ENCODE measurements around the gene CCK.
"Not testable (repeated sequence)": the region's sequence is repeated elsewhere in the genome, so short reads cannot be mapped to it uniquely, and the experiment has no call there.

CCK gene

GRCh38 chr3:42266085-42266484 lies at the start of gene CCK:
Gene CCK, minus strand, starts transcription at chr3:42266185. Its CDS starts 2,555 bp downstream, at chr3:42263630.
- in situ Hi-C loops (cut with HindIII; ENCODE audit: low sequenced_read_pairs), result no loop called here

- in situ Hi-C loops (cut with HindIII; ENCODE audit: low sequenced_read_pairs), result no loop called here
These were observed 48.4 kb upstream of the CCK start for GRCh38 chr3:42314411-42314810.

- in situ Hi-C loops (cut with HindIII; ENCODE audit: low sequenced_read_pairs), result no loop called here
These were observed 42.7 kb upstream of the CCK start for GRCh38 chr3:42308651-42309050.

GRCh38 chr3:42306499-42306898 lies 40.5 kb upstream of the CCK start:
- in situ Hi-C loops (cut with HindIII; ENCODE audit: low sequenced_read_pairs), result no loop called here

- in situ Hi-C loops (cut with HindIII; ENCODE audit: low sequenced_read_pairs), result no loop called here
These were observed 37.1 kb upstream of the CCK start for GRCh38 chr3:42302924-42303634.

GRCh38 chr3:42301446-42302175 lies 35.6 kb upstream of the CCK start:
- in situ Hi-C loops (cut with HindIII; ENCODE audit: low sequenced_read_pairs), result no loop called here

GRCh38 chr3:42300778-42301177 lies 34.8 kb upstream of the CCK start:
- in situ Hi-C loops (cut with HindIII; ENCODE audit: low sequenced_read_pairs), result no loop called here

GRCh38 chr3:42300013-42300412 lies 34.0 kb upstream of the CCK start:
- in situ Hi-C loops (cut with HindIII; ENCODE audit: low sequenced_read_pairs), result no loop called here

GRCh38 chr3:42298259-42298658 lies 32.3 kb upstream of the CCK start:
- in situ Hi-C loops (cut with HindIII; ENCODE audit: low sequenced_read_pairs), result no loop called here

GRCh38 chr3:42292009-42292408 lies 26.0 kb upstream of the CCK start:
- in situ Hi-C loops (cut with HindIII; ENCODE audit: low sequenced_read_pairs), result no loop called here

- in situ Hi-C loops (cut with HindIII; ENCODE audit: low sequenced_read_pairs), result no loop called here
These were observed 25.2 kb upstream of the CCK start for GRCh38 chr3:42290966-42291714.

- in situ Hi-C loops (cut with HindIII; ENCODE audit: low sequenced_read_pairs), result no loop called here
These were observed 23.0 kb upstream of the CCK start for GRCh38 chr3:42289026-42289425.

- in situ Hi-C loops (cut with HindIII; ENCODE audit: low sequenced_read_pairs), result no loop called here
These were observed 22.4 kb upstream of the CCK start for GRCh38 chr3:42288385-42288784.

- in situ Hi-C loops (cut with HindIII; ENCODE audit: low sequenced_read_pairs), result not testable (repeated sequence)
These were observed 21.4 kb upstream of the CCK start for GRCh38 chr3:42287423-42287822.

- in situ Hi-C loops (cut with HindIII; ENCODE audit: low sequenced_read_pairs), result loop anchor here (10.0 kb wide), 1 partner anchor 147 kb away; no protein-coding TSS in a partner anchor
These were observed 11.7 kb upstream of the CCK start for GRCh38 chr3:42277676-42278075.

- in situ Hi-C loops (cut with HindIII; ENCODE audit: low sequenced_read_pairs), result loop anchor here (10.0 kb wide), 1 partner anchor 148 kb away; no protein-coding TSS in a partner anchor
These were observed 10.5 kb upstream of the CCK start for GRCh38 chr3:42276141-42277132.

- in situ Hi-C loops (cut with HindIII; ENCODE audit: low sequenced_read_pairs), result loop anchor here (10.0 kb wide), 1 partner anchor 150 kb away; no protein-coding TSS in a partner anchor
These were observed 9.2 kb upstream of the CCK start for GRCh38 chr3:42275217-42275616.

GRCh38 chr3:42274266-42274665 lies 8.3 kb upstream of the CCK start:
- in situ Hi-C loops (cut with HindIII; ENCODE audit: low sequenced_read_pairs), result loop anchor here (10.0 kb wide), 1 partner anchor 151 kb away; no protein-coding TSS in a partner anchor

GRCh38 chr3:42273361-42273760 lies 7.4 kb upstream of the CCK start:
- in situ Hi-C loops (cut with HindIII; ENCODE audit: low sequenced_read_pairs), result loop anchor here (10.0 kb wide), 1 partner anchor 151 kb away; no protein-coding TSS in a partner anchor

GRCh38 chr3:42271786-42272185 lies 5.8 kb upstream of the CCK start:
- in situ Hi-C loops (cut with HindIII; ENCODE audit: low sequenced_read_pairs), result loop anchor here (10.0 kb wide), 1 partner anchor 153 kb away; no protein-coding TSS in a partner anchor

Measured in DLD1 (cell line).